HepG2 (cell line): ENCODE data around the gene INPP5E. TPM values are rescaled to one million over a fixed set of nuclear protein-coding genes. Genes with fewer than 3 reads are reported as not detected.

Experiments
- CHD4 ChIP-seq: fragments of 200-600 bp; sonication (generic); IDR thresholded peaks from 2 replicates; pipeline ENCODE4 v1.7.0; 2017; ENCODE audit warnings: mild to moderate bottlenecking, low read length, borderline replicate concordance
- GATA4 ChIP-seq: sonication (generic); IDR thresholded peaks from 2 replicates; pipeline ENCODE4 v1.6.1; 2016; ENCODE audit warnings: antibody characterized with exemption, low read depth, borderline replicate concordance
- HNRNPH1 ChIP-seq: fragments of 200-400 bp; formaldehyde crosslinking; optimal IDR thresholded peaks from 2 replicates; pipeline ENCODE3; 2017; ENCODE audit warnings: mild to moderate bottlenecking, low read depth, low read length
- ISX ChIP-seq: sonication (generic); formaldehyde crosslinking; conservative IDR thresholded peaks from 2 replicates; pipeline ENCODE4 v1.5.0; 2020; ENCODE audit warnings: missing genetic modification reagents
- NR2C2 ChIP-seq: sonication (generic); formaldehyde crosslinking; IDR thresholded peaks from 2 replicates; pipeline ENCODE4 v1.4.0; 2020; ENCODE audit warnings: missing genetic modification reagents, mild to moderate bottlenecking, moderate library complexity, borderline replicate concordance
- REL ChIP-seq: sonication (generic); formaldehyde crosslinking; conservative IDR thresholded peaks from 2 replicates; pipeline ENCODE4 v1.8.0; 2022; ENCODE audit warnings: mild to moderate bottlenecking, missing genetic modification reagents, moderate library complexity
- REXO4 ChIP-seq: sonication (generic); formaldehyde crosslinking; IDR thresholded peaks from 2 replicates; pipeline ENCODE4 v1.8.0; 2022; ENCODE audit warnings: missing genetic modification reagents, mild to moderate bottlenecking, borderline replicate concordance
- YEATS2 ChIP-seq: sonication (generic); formaldehyde crosslinking; IDR thresholded peaks from 2 replicates; pipeline ENCODE4 v1.4.0; 2020; ENCODE audit warnings: missing genetic modification reagents, borderline replicate concordance
- ZBTB38 ChIP-seq: sonication (generic); formaldehyde crosslinking; IDR thresholded peaks from 2 replicates; pipeline ENCODE4 v1.5.1; 2020; ENCODE audit warnings: mild to moderate bottlenecking, missing genetic modification reagents
- ZNF296 ChIP-seq: sonication (generic); formaldehyde crosslinking; conservative IDR thresholded peaks from 2 replicates; pipeline ENCODE4 v1.5.0; 2020; ENCODE audit warnings: mild to moderate bottlenecking, missing genetic modification reagents
- ZNF367 ChIP-seq: sonication (generic); formaldehyde crosslinking; IDR thresholded peaks from 2 replicates; pipeline ENCODE4 v1.4.0; 2020; ENCODE audit warnings: missing genetic modification reagents, borderline replicate concordance
- ZNF383 ChIP-seq: sonication (generic); formaldehyde crosslinking; IDR thresholded peaks from 2 replicates; pipeline ENCODE4 v1.4.0; 2020; ENCODE audit warnings: missing genetic modification reagents, mild to moderate bottlenecking, borderline replicate concordance
- ZNF747 ChIP-seq: sonication (generic); formaldehyde crosslinking; IDR thresholded peaks from 2 replicates; pipeline ENCODE4 v1.8.1; 2023; ENCODE audit warnings: missing genetic modification reagents, mild to moderate bottlenecking, borderline replicate concordance
- ZSCAN21 ChIP-seq: sonication (generic); formaldehyde crosslinking; IDR thresholded peaks from 2 replicates; pipeline ENCODE4 v1.8.0; 2022; ENCODE audit warnings: mild to moderate bottlenecking, missing genetic modification reagents, moderate library complexity, borderline replicate concordance
- polyA plus RNA-seq, 8 experiments: library from polyadenylated mRNA; depleted of rRNA in 3 of 8; stranded (reverse) in 7 of 8; unstranded in 1 of 8; fragments of >200 nt; fragmentation: Illumina TruSeq in 4 of 8; extraction: Trizol in 4 of 8; gene quantifications; 2 replicates each; pipeline versions ENCODE4 v1.2.1 to v1.2.3, GENCODE V29; 2011 to 2016; ENCODE audit warnings: low read depth in 4 of 8, missing spikeins in 1 of 8, mixed read lengths in 1 of 8; ENCODE audit not compliant: insufficient read depth in 1 of 8
- total RNA-seq, 5 experiments: library from RNA; depleted of rRNA; stranded (reverse); fragments of >200 nt; fragmentation: Illumina TruSeq; extraction: Trizol; gene quantifications; 2 replicates each; pipeline ENCODE4 v1.2.3, GENCODE V29; 2016; ENCODE audit warnings: low read depth in 1 of 5
- TF ChIP-seq, protein P1 (sequence below): sonication (generic); formaldehyde crosslinking; IDR thresholded peaks from 2 replicates; pipeline ENCODE4 v1.4.0; 2020; ENCODE audit warnings: missing genetic modification reagents, mild to moderate bottlenecking, borderline replicate concordance
- TF ChIP-seq, protein P2 (sequence below): sonication (generic); formaldehyde crosslinking; IDR thresholded peaks from 2 replicates; pipeline ENCODE4 v1.5.0; 2020; ENCODE audit warnings: missing genetic modification reagents
- TF ChIP-seq, protein P3 (sequence below): sonication (generic); formaldehyde crosslinking; IDR thresholded peaks from 2 replicates; pipeline ENCODE4 v1.5.0; 2020; ENCODE audit warnings: mild to moderate bottlenecking, missing genetic modification reagents, borderline replicate concordance

Gene INPP5E
- total and polyA plus RNA-seq, 2 of the 13 experiments (the other 11 are each of a cell fraction or from before 2014, with no cell fraction given): 5.5 TPM

DNA sequence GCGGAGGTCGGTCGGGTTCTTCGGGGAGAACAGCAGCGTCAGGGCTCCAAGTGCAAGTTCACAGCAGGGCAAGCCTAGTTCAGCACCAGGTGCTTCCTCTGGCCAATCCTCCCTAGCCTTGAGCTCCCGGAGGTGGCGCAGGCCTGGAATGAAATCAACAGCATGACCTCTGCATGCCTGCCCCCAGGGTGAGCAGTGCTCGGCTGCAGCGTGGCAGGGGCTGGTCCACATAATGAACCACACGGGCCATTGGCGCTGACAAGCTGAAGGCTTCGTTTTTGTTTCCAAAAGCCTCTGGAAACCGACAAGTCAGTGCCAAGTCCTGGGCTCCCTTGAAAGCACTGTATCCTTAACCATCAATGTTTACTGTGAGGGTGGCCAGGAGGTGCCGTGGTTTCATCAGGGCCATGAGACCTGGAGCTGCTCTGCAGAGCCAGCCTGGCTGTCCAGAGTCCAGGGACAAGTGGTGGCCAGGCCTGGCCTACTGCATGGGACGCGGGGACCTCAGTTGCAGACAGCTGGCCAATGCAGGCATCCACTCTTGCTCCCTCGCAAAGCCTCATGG lies 2.1 kb upstream of the INPP5E start (continued):
- TF ChIP-seq, protein P1, sequence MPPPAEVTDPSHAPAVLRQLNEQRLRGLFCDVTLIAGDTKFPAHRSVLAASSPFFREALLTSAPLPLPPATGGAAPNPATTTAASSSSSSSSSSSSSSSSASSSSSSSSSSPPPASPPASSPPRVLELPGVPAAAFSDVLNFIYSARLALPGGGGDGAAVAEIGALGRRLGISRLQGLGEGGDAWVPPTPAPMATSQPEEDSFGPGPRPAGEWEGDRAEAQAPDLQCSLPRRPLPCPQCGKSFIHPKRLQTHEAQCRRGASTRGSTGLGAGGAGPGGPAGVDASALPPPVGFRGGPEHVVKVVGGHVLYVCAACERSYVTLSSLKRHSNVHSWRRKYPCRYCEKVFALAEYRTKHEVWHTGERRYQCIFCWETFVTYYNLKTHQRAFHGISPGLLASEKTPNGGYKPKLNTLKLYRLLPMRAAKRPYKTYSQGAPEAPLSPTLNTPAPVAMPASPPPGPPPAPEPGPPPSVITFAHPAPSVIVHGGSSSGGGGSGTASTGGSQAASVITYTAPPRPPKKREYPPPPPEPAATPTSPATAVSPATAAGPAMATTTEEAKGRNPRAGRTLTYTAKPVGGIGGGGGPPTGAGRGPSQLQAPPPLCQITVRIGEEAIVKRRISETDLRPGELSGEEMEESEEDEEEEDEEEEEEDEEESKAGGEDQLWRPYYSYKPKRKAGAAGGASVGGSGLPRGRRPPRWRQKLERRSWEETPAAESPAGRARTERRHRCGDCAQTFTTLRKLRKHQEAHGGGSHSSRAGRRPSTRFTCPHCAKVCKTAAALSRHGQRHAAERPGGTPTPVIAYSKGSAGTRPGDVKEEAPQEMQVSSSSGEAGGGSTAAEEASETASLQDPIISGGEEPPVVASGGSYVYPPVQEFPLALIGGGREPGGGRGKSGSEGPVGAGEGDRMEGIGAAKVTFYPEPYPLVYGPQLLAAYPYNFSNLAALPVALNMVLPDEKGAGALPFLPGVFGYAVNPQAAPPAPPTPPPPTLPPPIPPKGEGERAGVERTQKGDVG: no peak
- no peak for TF ChIP-seq GATA4
- TF ChIP-seq ZNF747 (CRISPR knock-in tag): no peak
- no peak for TF ChIP-seq ZNF383 (CRISPR knock-in tag)
- TF ChIP-seq, protein P2, sequence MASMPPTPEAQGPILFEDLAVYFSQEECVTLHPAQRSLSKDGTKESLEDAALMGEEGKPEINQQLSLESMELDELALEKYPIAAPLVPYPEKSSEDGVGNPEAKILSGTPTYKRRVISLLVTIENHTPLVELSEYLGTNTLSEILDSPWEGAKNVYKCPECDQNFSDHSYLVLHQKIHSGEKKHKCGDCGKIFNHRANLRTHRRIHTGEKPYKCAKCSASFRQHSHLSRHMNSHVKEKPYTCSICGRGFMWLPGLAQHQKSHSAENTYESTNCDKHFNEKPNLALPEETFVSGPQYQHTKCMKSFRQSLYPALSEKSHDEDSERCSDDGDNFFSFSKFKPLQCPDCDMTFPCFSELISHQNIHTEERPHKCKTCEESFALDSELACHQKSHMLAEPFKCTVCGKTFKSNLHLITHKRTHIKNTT (CRISPR knock-in tag): no peak
- TF ChIP-seq ZNF296 (CRISPR knock-in tag): 0 out of 2 replicates have a peak, but pooled peaks have one; percentile 33
- no peak for TF ChIP-seq NR2C2 (CRISPR knock-in tag)
- TF ChIP-seq YEATS2 (CRISPR knock-in tag): peak; percentile 19; the same call in 1 of the 2 replicates
- no peak for TF ChIP-seq ZBTB38 (CRISPR knock-in tag)
- no peak for TF ChIP-seq HNRNPH1
- no peak for TF ChIP-seq CHD4
- TF ChIP-seq REL (CRISPR knock-in tag): 0 out of 2 replicates have a peak, but pooled peaks have one; percentile 23
- no peak for TF ChIP-seq ZSCAN21 (CRISPR knock-in tag)
- TF ChIP-seq ISX (CRISPR knock-in tag): no peak
- no peak for TF ChIP-seq REXO4 (CRISPR knock-in tag)
- no peak for TF ChIP-seq ZNF367 (CRISPR knock-in tag)
- TF ChIP-seq, protein P3, sequence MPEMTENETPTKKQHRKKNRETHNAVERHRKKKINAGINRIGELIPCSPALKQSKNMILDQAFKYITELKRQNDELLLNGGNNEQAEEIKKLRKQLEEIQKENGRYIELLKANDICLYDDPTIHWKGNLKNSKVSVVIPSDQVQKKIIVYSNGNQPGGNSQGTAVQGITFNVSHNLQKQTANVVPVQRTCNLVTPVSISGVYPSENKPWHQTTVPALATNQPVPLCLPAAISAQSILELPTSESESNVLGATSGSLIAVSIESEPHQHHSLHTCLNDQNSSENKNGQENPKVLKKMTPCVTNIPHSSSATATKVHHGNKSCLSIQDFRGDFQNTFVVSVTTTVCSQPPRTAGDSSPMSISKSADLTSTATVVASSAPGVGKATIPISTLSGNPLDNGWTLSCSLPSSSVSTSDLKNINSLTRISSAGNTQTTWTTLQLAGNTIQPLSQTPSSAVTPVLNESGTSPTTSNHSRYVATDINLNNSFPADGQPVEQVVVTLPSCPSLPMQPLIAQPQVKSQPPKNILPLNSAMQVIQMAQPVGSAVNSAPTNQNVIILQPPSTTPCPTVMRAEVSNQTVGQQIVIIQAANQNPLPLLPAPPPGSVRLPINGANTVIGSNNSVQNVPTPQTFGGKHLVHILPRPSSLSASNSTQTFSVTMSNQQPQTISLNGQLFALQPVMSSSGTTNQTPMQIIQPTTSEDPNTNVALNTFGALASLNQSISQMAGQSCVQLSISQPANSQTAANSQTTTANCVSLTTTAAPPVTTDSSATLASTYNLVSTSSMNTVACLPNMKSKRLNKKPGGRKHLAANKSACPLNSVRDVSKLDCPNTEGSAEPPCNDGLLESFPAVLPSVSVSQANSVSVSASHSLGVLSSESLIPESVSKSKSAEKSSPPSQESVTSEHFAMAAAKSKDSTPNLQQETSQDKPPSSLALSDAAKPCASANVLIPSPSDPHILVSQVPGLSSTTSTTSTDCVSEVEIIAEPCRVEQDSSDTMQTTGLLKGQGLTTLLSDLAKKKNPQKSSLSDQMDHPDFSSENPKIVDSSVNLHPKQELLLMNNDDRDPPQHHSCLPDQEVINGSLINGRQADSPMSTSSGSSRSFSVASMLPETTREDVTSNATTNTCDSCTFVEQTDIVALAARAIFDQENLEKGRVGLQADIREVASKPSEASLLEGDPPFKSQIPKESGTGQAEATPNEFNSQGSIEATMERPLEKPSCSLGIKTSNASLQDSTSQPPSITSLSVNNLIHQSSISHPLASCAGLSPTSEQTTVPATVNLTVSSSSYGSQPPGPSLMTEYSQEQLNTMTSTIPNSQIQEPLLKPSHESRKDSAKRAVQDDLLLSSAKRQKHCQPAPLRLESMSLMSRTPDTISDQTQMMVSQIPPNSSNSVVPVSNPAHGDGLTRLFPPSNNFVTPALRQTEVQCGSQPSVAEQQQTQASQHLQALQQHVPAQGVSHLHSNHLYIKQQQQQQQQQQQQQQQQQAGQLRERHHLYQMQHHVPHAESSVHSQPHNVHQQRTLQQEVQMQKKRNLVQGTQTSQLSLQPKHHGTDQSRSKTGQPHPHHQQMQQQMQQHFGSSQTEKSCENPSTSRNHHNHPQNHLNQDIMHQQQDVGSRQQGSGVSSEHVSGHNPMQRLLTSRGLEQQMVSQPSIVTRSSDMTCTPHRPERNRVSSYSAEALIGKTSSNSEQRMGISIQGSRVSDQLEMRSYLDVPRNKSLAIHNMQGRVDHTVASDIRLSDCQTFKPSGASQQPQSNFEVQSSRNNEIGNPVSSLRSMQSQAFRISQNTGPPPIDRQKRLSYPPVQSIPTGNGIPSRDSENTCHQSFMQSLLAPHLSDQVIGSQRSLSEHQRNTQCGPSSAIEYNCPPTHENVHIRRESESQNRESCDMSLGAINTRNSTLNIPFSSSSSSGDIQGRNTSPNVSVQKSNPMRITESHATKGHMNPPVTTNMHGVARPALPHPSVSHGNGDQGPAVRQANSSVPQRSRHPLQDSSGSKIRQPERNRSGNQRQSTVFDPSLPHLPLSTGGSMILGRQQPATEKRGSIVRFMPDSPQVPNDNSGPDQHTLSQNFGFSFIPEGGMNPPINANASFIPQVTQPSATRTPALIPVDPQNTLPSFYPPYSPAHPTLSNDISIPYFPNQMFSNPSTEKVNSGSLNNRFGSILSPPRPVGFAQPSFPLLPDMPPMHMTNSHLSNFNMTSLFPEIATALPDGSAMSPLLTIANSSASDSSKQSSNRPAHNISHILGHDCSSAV (CRISPR knock-in tag): no peak
